HepG2 (cell line): ENCODE data around the gene CNOT1. TPM values are rescaled to one million over a fixed set of nuclear protein-coding genes. Genes with fewer than 3 reads are reported as not detected.

ENCODE experiments used
- GLI4 ChIP-seq: sonication (generic); formaldehyde crosslinking; IDR thresholded peaks from 2 replicates; pipeline ENCODE4 v1.5.1; 2020; ENCODE audit warnings: missing genetic modification reagents, mild to moderate bottlenecking, moderate library complexity, borderline replicate concordance
- HOMEZ ChIP-seq: IDR thresholded peaks from 2 replicates; pipeline ENCODE4 v1.6.1; 2016; ENCODE audit warnings: low read depth
- NR2C2 ChIP-seq: sonication (generic); formaldehyde crosslinking; IDR thresholded peaks from 2 replicates; pipeline ENCODE4 v1.4.0; 2020; ENCODE audit warnings: missing genetic modification reagents, mild to moderate bottlenecking, moderate library complexity, borderline replicate concordance
- SKIL ChIP-seq: sonication (generic); formaldehyde crosslinking; IDR thresholded peaks from 2 replicates; pipeline ENCODE4 v1.8.0; 2022; ENCODE audit warnings: missing genetic modification reagents, mild to moderate bottlenecking, moderate library complexity, borderline replicate concordance
- SUZ12 ChIP-seq: fragments of 150-350 bp; IDR thresholded peaks from 2 replicates; pipeline ENCODE4 v1.6.1; 2014; ENCODE audit warnings: low read depth, low read length
- TARDBP ChIP-seq: sonication (generic); formaldehyde crosslinking; IDR thresholded peaks from 2 replicates; pipeline ENCODE4 v1.8.0; 2022; ENCODE audit warnings: mild to moderate bottlenecking, missing genetic modification reagents
- TCF7L2 ChIP-seq: IDR thresholded peaks from 2 replicates; pipeline ENCODE4 v1.6.1; 2011; ENCODE audit warnings: mild to moderate bottlenecking, low read depth, low read length, moderate library complexity
- TEAD3 ChIP-seq: optimal IDR thresholded peaks from 2 replicates; pipeline ENCODE3; 2016; ENCODE audit warnings: borderline replicate concordance
- polyA plus RNA-seq, 8 experiments: library from polyadenylated mRNA; depleted of rRNA in 3 of 8; stranded (reverse) in 7 of 8; unstranded in 1 of 8; fragments of >200 nt; fragmentation: Illumina TruSeq in 4 of 8; extraction: Trizol in 4 of 8; gene quantifications; 2 replicates each; pipeline versions ENCODE4 v1.2.1 to v1.2.3, GENCODE V29; 2011 to 2016; ENCODE audit warnings: low read depth in 4 of 8, missing spikeins in 1 of 8, mixed read lengths in 1 of 8; ENCODE audit not compliant: insufficient read depth in 1 of 8
- total RNA-seq, 5 experiments: library from RNA; depleted of rRNA; stranded (reverse); fragments of >200 nt; fragmentation: Illumina TruSeq; extraction: Trizol; gene quantifications; 2 replicates each; pipeline ENCODE4 v1.2.3, GENCODE V29; 2016; ENCODE audit warnings: low read depth in 1 of 5
- TF ChIP-seq, protein P1 (sequence below): sonication (generic); formaldehyde crosslinking; IDR thresholded peaks from one replicate; pipeline ENCODE4 v1.5.1; 2020; ENCODE audit warnings: mild to moderate bottlenecking, missing genetic modification reagents; ENCODE audit errors: not compliant biosample characterization
- TF ChIP-seq, protein P2 (sequence below): sonication (generic); formaldehyde crosslinking; IDR thresholded peaks from 2 replicates; pipeline ENCODE4 v1.5.0; 2020; ENCODE audit warnings: mild to moderate bottlenecking, missing genetic modification reagents
- TF ChIP-seq, protein P3 (sequence below): IDR thresholded peaks from 2 replicates; pipeline ENCODE4 v1.6.1; 2016; ENCODE audit warnings: low read depth, borderline replicate concordance

The CNOT1 gene
- total and polyA plus RNA-seq, 2 of the 13 experiments (the other 11 are each of a cell fraction or from before 2014, with no cell fraction given), result 188 to 232 TPM

DNA sequence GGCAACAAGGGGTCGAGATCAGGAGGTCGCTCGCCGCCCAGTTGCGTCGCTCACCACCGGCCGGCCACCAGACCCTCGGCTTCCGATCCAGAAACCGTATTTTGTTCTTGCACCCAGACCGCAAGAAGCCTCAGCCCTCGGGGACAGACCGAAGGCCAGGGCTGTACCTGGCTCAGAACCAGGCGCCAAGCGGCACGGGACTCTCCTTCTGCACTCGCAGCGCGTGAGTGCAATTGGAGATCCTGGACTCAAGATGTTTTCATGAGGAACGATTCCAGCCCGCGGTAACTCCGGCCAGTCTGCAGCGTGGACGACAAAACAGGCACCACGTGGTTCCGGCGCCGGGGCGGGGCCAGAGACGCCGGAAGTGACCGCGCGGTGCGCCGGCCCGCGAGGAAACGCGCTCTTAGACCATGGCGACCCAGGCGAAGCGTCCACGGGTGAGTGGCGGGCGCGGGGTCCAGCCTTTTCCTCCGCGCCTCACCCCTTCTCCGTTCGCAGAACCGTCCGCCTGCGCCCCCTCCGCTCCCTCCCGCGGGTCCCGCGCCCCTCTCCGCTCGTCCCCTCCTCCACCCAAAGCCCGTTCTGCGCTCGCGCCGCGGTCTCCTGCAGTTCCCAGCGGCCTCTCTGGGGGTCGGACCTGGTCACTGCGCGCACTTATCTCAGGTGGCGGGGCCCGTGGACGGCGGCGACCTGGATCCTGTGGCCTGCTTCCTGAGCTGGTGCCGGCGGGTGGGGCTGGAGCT, 114.3 kb downstream of the CNOT1 start, which contains the start of gene SETD6 (continued):
- TF ChIP-seq, protein P1, sequence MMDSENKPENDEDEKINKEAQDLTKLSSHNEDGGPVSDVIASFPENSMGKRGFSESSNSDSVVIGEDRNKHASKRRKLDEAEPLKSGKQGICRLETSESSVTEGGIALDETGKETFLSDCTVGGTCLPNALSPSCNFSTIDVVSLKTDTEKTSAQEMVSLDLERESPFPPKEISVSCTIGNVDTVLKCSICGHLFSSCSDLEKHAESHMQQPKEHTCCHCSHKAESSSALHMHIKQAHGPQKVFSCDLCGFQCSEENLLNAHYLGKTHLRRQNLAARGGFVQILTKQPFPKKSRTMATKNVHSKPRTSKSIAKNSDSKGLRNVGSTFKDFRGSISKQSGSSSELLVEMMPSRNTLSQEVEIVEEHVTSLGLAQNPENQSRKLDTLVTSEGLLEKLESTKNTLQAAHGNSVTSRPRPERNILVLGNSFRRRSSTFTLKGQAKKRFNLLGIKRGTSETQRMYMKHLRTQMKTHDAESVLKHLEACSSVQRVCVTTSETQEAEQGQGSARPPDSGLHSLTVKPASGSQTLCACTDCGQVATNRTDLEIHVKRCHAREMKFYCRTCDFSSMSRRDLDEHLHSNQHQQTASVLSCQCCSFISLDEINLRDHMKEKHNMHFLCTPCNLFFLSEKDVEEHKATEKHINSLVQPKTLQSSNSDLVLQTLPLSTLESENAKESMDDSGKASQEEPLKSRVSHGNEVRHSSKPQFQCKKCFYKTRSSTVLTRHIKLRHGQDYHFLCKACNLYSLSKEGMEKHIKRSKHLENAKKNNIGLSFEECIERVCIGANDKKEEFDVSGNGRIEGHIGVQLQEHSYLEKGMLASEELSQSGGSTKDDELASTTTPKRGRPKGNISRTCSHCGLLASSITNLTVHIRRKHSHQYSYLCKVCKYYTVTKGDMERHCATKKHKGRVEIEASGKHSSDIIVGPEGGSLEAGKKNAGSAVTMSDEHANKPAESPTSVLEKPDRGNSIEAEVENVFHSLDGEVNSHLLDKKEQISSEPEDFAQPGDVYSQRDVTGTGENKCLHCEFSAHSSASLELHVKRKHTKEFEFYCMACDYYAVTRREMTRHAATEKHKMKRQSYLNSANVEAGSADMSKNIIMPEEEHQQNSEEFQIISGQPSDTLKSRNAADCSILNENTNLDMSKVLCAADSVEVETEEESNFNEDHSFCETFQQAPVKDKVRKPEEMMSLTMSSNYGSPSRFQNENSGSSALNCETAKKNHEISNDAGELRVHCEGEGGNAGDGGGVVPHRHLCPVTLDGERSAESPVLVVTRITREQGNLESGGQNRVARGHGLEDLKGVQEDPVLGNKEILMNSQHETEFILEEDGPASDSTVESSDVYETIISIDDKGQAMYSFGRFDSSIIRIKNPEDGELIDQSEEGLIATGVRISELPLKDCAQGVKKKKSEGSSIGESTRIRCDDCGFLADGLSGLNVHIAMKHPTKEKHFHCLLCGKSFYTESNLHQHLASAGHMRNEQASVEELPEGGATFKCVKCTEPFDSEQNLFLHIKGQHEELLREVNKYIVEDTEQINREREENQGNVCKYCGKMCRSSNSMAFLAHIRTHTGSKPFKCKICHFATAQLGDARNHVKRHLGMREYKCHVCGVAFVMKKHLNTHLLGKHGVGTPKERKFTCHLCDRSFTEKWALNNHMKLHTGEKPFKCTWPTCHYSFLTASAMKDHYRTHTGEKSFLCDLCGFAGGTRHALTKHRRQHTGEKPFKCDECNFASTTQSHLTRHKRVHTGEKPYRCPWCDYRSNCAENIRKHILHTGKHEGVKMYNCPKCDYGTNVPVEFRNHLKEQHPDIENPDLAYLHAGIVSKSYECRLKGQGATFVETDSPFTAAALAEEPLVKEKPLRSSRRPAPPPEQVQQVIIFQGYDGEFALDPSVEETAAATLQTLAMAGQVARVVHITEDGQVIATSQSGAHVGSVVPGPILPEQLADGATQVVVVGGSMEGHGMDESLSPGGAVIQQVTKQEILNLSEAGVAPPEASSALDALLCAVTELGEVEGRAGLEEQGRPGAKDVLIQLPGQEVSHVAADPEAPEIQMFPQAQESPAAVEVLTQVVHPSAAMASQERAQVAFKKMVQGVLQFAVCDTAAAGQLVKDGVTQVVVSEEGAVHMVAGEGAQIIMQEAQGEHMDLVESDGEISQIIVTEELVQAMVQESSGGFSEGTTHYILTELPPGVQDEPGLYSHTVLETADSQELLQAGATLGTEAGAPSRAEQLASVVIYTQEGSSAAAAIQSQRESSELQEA (CRISPR knock-in tag), result peak; percentile 99
- peak; percentile 90; the same call in 1 of the 2 replicates for TF ChIP-seq GLI4
- TF ChIP-seq NR2C2 (CRISPR knock-in tag), result peak; percentile 81
- TF ChIP-seq, protein P2, sequence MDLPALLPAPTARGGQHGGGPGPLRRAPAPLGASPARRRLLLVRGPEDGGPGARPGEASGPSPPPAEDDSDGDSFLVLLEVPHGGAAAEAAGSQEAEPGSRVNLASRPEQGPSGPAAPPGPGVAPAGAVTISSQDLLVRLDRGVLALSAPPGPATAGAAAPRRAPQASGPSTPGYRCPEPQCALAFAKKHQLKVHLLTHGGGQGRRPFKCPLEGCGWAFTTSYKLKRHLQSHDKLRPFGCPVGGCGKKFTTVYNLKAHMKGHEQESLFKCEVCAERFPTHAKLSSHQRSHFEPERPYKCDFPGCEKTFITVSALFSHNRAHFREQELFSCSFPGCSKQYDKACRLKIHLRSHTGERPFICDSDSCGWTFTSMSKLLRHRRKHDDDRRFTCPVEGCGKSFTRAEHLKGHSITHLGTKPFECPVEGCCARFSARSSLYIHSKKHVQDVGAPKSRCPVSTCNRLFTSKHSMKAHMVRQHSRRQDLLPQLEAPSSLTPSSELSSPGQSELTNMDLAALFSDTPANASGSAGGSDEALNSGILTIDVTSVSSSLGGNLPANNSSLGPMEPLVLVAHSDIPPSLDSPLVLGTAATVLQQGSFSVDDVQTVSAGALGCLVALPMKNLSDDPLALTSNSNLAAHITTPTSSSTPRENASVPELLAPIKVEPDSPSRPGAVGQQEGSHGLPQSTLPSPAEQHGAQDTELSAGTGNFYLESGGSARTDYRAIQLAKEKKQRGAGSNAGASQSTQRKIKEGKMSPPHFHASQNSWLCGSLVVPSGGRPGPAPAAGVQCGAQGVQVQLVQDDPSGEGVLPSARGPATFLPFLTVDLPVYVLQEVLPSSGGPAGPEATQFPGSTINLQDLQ (CRISPR knock-in tag), result peak; percentile 97
- peak; percentile 18; the same call in 1 of the 2 replicates for TF ChIP-seq TARDBP (CRISPR knock-in tag)
- TF ChIP-seq SUZ12, result no peak
- TF ChIP-seq, protein P3, sequence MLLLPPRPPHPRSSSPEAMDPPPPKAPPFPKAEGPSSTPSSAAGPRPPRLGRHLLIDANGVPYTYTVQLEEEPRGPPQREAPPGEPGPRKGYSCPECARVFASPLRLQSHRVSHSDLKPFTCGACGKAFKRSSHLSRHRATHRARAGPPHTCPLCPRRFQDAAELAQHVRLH (CRISPR knock-in tag), result no peak; the same call in 1 of the 2 replicates
- no peak for TF ChIP-seq TCF7L2
- peak; percentile 9; the same call in 1 of the 2 replicates for TF ChIP-seq HOMEZ (CRISPR knock-in tag)
- no peak; the same call in 1 of the 2 replicates for TF ChIP-seq SKIL (CRISPR knock-in tag)
- TF ChIP-seq TEAD3 (CRISPR knock-in tag), result peak; percentile 52
